ENCODE results near the gene CCT5.
A peak's percentile ranks its signal among the peaks of the same experiment; 100 is the strongest.

Gene CCT5

GRCh38 chr5:10249948-10250805 lies at the start of gene CCT5:
TSS of gene CCT5 (plus strand) at chr5:10250280. CDS start at chr5:10250341, 61 bp downstream.
- peak; percentile 97 for DNase-seq

GRCh38 chr5:10201223-10201868 lies 48.7 kb upstream of the CCT5 start:
- no peak for DNase-seq

- DNase-seq = no peak
Observed at GRCh38 chr5:10202089-10202910, 47.8 kb upstream of the CCT5 start.

GRCh38 chr5:10209004-10209403 lies 41.1 kb upstream of the CCT5 start:
- DNase-seq = no peak

- no peak for DNase-seq
Observed at GRCh38 chr5:10213316-10213715, 36.8 kb upstream of the CCT5 start.

GRCh38 chr5:10214041-10214440 lies 36.0 kb upstream of the CCT5 start:
- DNase-seq = no peak

GRCh38 chr5:10215366-10215765 lies 34.7 kb upstream of the CCT5 start:
- no peak for DNase-seq

GRCh38 chr5:10216107-10216506 lies 34.0 kb upstream of the CCT5 start:
- no peak for DNase-seq

GRCh38 chr5:10218658-10219057 lies 31.4 kb upstream of the CCT5 start:
- DNase-seq = no peak

GRCh38 chr5:10219068-10219467 lies 31.0 kb upstream of the CCT5 start:
- no peak for DNase-seq

GRCh38 chr5:10220248-10220647 lies 29.8 kb upstream of the CCT5 start:
- DNase-seq = no peak

- no peak for DNase-seq
Observed at GRCh38 chr5:10222326-10222725, 27.8 kb upstream of the CCT5 start.

- no peak for DNase-seq
Observed at GRCh38 chr5:10227379-10227778, 22.7 kb upstream of the CCT5 start.

GRCh38 chr5:10228288-10228687 lies 21.8 kb upstream of the CCT5 start:
- DNase-seq = no peak

- no peak for DNase-seq
Observed at GRCh38 chr5:10229306-10230048, 20.6 kb upstream of the CCT5 start.

GRCh38 chr5:10232386-10232785 lies 17.7 kb upstream of the CCT5 start:
- no peak for DNase-seq

- DNase-seq = no peak
Observed at GRCh38 chr5:10233011-10233410, 17.1 kb upstream of the CCT5 start.

GRCh38 chr5:10233505-10233904 lies 16.6 kb upstream of the CCT5 start:
- peak; percentile 56 for DNase-seq

- DNase-seq = no peak
Observed at GRCh38 chr5:10235350-10235749, 14.7 kb upstream of the CCT5 start.

GRCh38 chr5:10243660-10244240 lies 6.3 kb upstream of the CCT5 start:
- DNase-seq = no peak

GRCh38 chr5:10244342-10244944 lies 5.6 kb upstream of the CCT5 start:
- no peak for DNase-seq

- no peak for DNase-seq
Observed at GRCh38 chr5:10246761-10247160, 3.3 kb upstream of the CCT5 start.

All from femur (tissue), 1 donor.